HepG2 (cell line): ENCODE data around the gene NCBP1. TPM values are rescaled to one million over a fixed set of nuclear protein-coding genes. Genes with fewer than 3 reads are reported as not detected.
"Not testable (repeated sequence)": the region's sequence is repeated elsewhere in the genome, so short reads cannot be mapped to it uniquely, and the experiment has no call there.

ENCODE experiments used
- ATAC-seq: fragments of 200-7000 bp; cut with Tn5 transposase; 3 replicates; pipeline ENCODE4 v1.9.1; 2020; ENCODE audit warnings: mild to moderate bottlenecking, moderate library complexity
- BruUV-seq: library from RNA; stranded (reverse); fragments of 400-500 nt; replicated peaks from 2 replicates; lab custom pipeline; 2021; lab: Mats Ljungman, UMichigan
- CTCF ChIA-PET: fragments of 300-600 bp; formaldehyde crosslinking; extraction: SDS; loops from one replicate; lab custom pipeline; 2021; ENCODE audit warnings: low total read pairs, inconsistent platforms, low intra/inter-chr PET ratio; lab: Yijun Ruan, JAX
- POLR2A ChIA-PET: fragments of 350-600 bp; sonication (Branson Sonifier 250); formaldehyde crosslinking; loops from one replicate; lab custom pipeline; 2020; ENCODE audit warnings: antibody characterized with exemption, inconsistent platforms; lab: Yijun Ruan, JAX
- DNase-seq: peaks from one replicate; pipeline ENCODE4 v3.0.0-alpha.2; 2015; ENCODE audit warnings: low spot score
- FAIRE-seq: peaks from 3 replicates; lab custom pipeline; 2011; peaks lifted over from hg19 to GRCh38; lab: Jason Lieb, UNC
- H2AFZ ChIP-seq: one replicate; pipeline ENCODE4 v1.6.1; 2011; ENCODE audit warnings: low read length, inconsistent platforms
- H3K27ac ChIP-seq: fragments of 300-600 bp; 3 replicates; pipeline ENCODE4 v1.8.0; 2011; ENCODE audit warnings: mixed run types, mild to moderate bottlenecking, mixed read lengths, low read length, inconsistent platforms; ENCODE audit not compliant: insufficient read depth; ENCODE audit errors: extremely low read length
- H3K27me3 ChIP-seq, 2 experiments: fragments of 200-600 bp in 1 of 2; 2 replicates in 1 of 2; 3 replicates in 1 of 2; pipeline versions ENCODE4 v1.6.0 to v1.8.0; 2011; ENCODE audit warnings: low read length in 2 of 2, mild to moderate bottlenecking in 2 of 2, moderate library complexity in 2 of 2, inconsistent platforms in 1 of 2; ENCODE audit not compliant: insufficient read depth in 2 of 2, control insufficient read depth in 1 of 2
- H3K36me3 ChIP-seq, 2 experiments: fragments of 200-600 bp in 1 of 2; replicated peaks in 1 of 2; 2 replicates in 1 of 2; 3 replicates in 1 of 2; pipeline versions ENCODE4 v1.5.1 to v1.8.0; 2011; ENCODE audit warnings: low read length in 2 of 2, inconsistent platforms in 1 of 2; ENCODE audit not compliant: insufficient read depth in 2 of 2, control insufficient read depth in 1 of 2
- H3K4me1 ChIP-seq: 2 replicates; pipeline ENCODE4 v1.5.1; 2012; ENCODE audit warnings: low read length, inconsistent platforms; ENCODE audit not compliant: insufficient read depth
- H3K4me2 ChIP-seq: 2 replicates; pipeline ENCODE4 v1.6.0; 2011; ENCODE audit warnings: low read depth, low read length, inconsistent platforms
- H3K4me3 ChIP-seq, 3 experiments: fragments of 200-600 bp in 1 of 3; sonication (generic), shearing (Covaris generic) in 1 of 3; replicated peaks in 1 of 3; 2 replicates each; pipeline ENCODE4 v1.5.1; 2011 to 2016; ENCODE audit warnings: low read length in 3 of 3, inconsistent platforms in 2 of 3, low read depth in 2 of 3, mild to moderate bottlenecking in 2 of 3, control low read depth in 1 of 3, mixed read lengths in 1 of 3; ENCODE audit not compliant: insufficient read depth in 1 of 3
- H3K79me2 ChIP-seq: one replicate; pipeline ENCODE4 v1.6.1; 2011; ENCODE audit warnings: low read length, inconsistent platforms; ENCODE audit not compliant: insufficient read depth
- H3K9ac ChIP-seq: 2 replicates; pipeline ENCODE4 v1.6.0; 2011; ENCODE audit warnings: mild to moderate bottlenecking, low read depth, low read length, inconsistent platforms; ENCODE audit not compliant: insufficient read depth
- H3K9me3 ChIP-seq: 2 replicates; pipeline ENCODE4 v1.5.1; 2012; ENCODE audit warnings: mild to moderate bottlenecking, low read length
- H4K20me1 ChIP-seq: 2 replicates; pipeline ENCODE4 v1.6.0; 2011; ENCODE audit warnings: inconsistent platforms, mild to moderate bottlenecking, low read length, moderate library complexity; ENCODE audit not compliant: insufficient read depth
- ZNF431 ChIP-seq: sonication (generic); formaldehyde crosslinking; IDR thresholded peaks from 2 replicates; pipeline ENCODE4 v1.9.0; 2022; ENCODE audit warnings: missing genetic modification reagents, low read depth, mild to moderate bottlenecking, borderline replicate concordance
- WGBS: methylation state at CpG from one replicate; pipeline ENCODE4 v1.1.6; 2017; ENCODE audit warnings: low lambda C conversion rate; 5-methylcytosine and 5-hydroxymethylcytosine counted together
- in situ Hi-C: cut with HindIII; loops from 2 replicates; pipeline ENCODE4 v1.10.0; 2017; ENCODE audit warnings: low pct_unique_long_range_greater_than_20kb; ENCODE audit not compliant: extremely low pct_ligation_motif_present
- intact Hi-C: fragments of 100-400 bp; cut with micrococcal nuclease; formaldehyde crosslinking; loops from one replicate; pipeline ENCODE4 v1.10.0; 2022; ENCODE audit not compliant: unreplicated experiment
- polyA plus RNA-seq, 8 experiments: library from polyadenylated mRNA; depleted of rRNA in 3 of 8; stranded (reverse) in 7 of 8; unstranded in 1 of 8; fragments of >200 nt; fragmentation: Illumina TruSeq in 4 of 8; extraction: Trizol in 4 of 8; gene quantifications; 2 replicates each; pipeline versions ENCODE4 v1.2.1 to v1.2.3, GENCODE V29; 2011 to 2016; ENCODE audit warnings: low read depth in 4 of 8, missing spikeins in 1 of 8, mixed read lengths in 1 of 8; ENCODE audit not compliant: insufficient read depth in 1 of 8
- total RNA-seq, 5 experiments: library from RNA; depleted of rRNA; stranded (reverse); fragments of >200 nt; fragmentation: Illumina TruSeq; extraction: Trizol; gene quantifications; 2 replicates each; pipeline ENCODE4 v1.2.3, GENCODE V29; 2016; ENCODE audit warnings: low read depth in 1 of 5

The NCBP1 gene
- total and polyA plus RNA-seq, 2 of the 13 experiments (the other 11 are each of a cell fraction or from before 2014, with no cell fraction given): 13.3 to 40.2 TPM

- DNase-seq, H3K27me3 ChIP-seq, H3K9ac ChIP-seq, FAIRE-seq, H3K9me3 ChIP-seq, H4K20me1 ChIP-seq, CTCF ChIA-PET, ATAC-seq, H3K4me2 ChIP-seq, H2AFZ ChIP-seq, BruUV-seq, intact Hi-C loops, H3K4me3 ChIP-seq, H3K4me1 ChIP-seq, H3K27ac ChIP-seq, H3K79me2 ChIP-seq: not testable (repeated sequence)
- H3K36me3 ChIP-seq: peaks cover 4 to 37% of the 10 kb centered on the region in 2 experiments; a peak in 4 of 5 replicates
- TF ChIP-seq ZNF431: peak; percentile 93
- in situ Hi-C loops: loop anchor here (25.0 kb wide), 1 partner anchor 758 kb away; the partner anchor contains the start of gene ZNF782
- POLR2A ChIA-PET: interaction anchor here (2.1 kb wide), 1 partner anchor 13 kb away, joined by 7 read pairs; the partner anchor contains the start of genes NCBP1 and TSTD2
- WGBS: 95% methylated on average over 2 of the region's 2 CpGs
These were observed 13.6 kb upstream of the NCBP1 start for GRCh38 chr9:97620063-97620462.

- BruUV-seq, CTCF ChIA-PET, H3K4me1 ChIP-seq, H3K27ac ChIP-seq, H3K4me3 ChIP-seq, H3K79me2 ChIP-seq, H3K4me2 ChIP-seq, H3K9ac ChIP-seq, H3K9me3 ChIP-seq, H2AFZ ChIP-seq, H4K20me1 ChIP-seq, intact Hi-C loops, DNase-seq, ATAC-seq, H3K27me3 ChIP-seq, FAIRE-seq: not testable (repeated sequence)
- POLR2A ChIA-PET: interaction anchor here (0.8 kb wide), 1 partner anchor 11 kb away, joined by 4 read pairs; the partner anchor contains the start of genes NCBP1 and TSTD2
- in situ Hi-C loops: loop anchor here (25.0 kb wide), 1 partner anchor 760 kb away; the partner anchor contains the start of gene ZNF782
- peaks cover 2 to 50% of the 10 kb centered on the region in 2 experiments; a peak in 4 of 5 replicates for H3K36me3 ChIP-seq
- WGBS: 100% methylated on average over 5 of the region's 5 CpGs
These were observed 11.1 kb upstream of the NCBP1 start for GRCh38 chr9:97622483-97622882.
